Astrocyte (in vitro differentiated cells and primary cell): ENCODE data around the gene DYNC1I1.

ENCODE experiments used
- CTCF ChIP-seq: IDR thresholded peaks from 2 replicates; pipeline ENCODE4 v1.5.1; 2011; ENCODE audit warnings: low read depth, mild to moderate bottlenecking, inconsistent platforms, low read length, moderate library complexity; ENCODE audit not compliant: insufficient read depth
- EZH2 ChIP-seq: IDR thresholded peaks from 2 replicates; pipeline ENCODE4 v1.6.1; 2012; ENCODE audit warnings: mild to moderate bottlenecking, low read length, inconsistent platforms; ENCODE audit not compliant: insufficient read depth

DNA sequence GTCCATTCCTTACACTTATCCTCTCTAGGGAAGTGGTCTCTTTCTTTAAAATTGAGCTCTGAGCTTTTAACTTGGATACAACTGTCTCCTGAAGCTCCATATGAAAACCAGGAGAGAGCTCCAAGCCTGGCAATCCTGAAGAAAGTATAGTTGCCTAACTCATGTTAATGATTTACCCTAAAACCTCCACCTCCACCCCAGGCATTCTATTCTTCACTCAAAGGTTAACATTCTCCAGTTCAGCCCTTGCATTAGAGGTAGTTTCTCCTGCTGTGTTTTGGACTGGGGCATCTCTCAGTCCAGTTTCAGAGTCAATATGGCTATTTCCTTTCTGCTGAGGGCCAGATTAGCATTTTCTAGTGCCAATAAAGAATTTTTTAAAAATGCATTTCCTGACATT is 354.0 kb downstream of the DYNC1I1 start:
- TF ChIP-seq EZH2: no peak
- TF ChIP-seq CTCF: no peak
